GM19328 (cell line): ENCODE measurements around the gene TBC1D3G.
"Not testable (repeated sequence)": the region's sequence is repeated elsewhere in the genome, so short reads cannot be mapped to it uniquely, and the experiment has no call there.

Experiments used
- ATAC-seq: cut with Tn5 transposase; IDR thresholded peaks from one replicate; pipeline ENCODE4 v1.9.1; 2021; ENCODE audit warnings: mild to moderate bottlenecking, moderate library complexity; ENCODE audit not compliant: unreplicated experiment

The TBC1D3G gene

DNA sequence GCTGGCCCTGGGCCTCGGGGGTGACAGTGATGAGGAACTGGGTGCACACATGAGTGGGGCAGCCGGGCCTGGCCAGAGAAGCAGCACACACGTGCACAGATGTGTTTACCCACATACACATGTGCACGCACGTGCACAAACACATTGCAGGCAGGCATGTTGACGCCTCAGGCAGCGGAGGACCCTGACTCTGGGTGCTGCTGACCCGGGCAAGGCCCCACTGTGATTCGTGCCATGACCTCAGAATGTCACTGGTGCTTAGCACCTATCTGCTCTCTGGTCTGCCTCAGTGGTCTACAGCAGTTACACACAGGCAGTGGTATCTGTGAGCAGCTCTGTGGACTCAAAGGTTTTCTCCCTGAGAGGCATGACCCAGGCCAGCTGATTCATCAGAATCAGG, at the start of gene TBC1D3G:
Gene TBC1D3G (plus strand): TSS at position 301 of the 400 bp plus-strand sequence. CDS start 1,528 bp downstream, outside the sequence.
- not testable (repeated sequence) for ATAC-seq

DNA sequence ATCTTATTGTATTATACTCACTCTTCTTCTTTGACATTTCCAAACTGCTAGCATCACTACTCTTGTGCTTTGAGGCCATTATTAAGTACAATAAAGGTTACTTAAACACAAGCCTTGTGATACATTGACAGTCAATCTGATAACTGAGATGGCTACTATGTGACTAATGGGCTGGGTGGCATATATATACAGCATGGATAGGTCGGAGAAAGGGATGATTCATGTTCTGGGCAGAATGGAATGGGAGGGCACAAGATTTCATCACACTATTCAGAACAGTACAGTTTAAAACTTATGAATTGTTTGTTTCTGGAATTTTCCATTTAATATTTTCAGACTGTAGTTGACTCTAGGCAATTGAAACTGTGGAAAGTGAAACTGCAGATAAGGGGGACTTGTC, 40.4 kb upstream of the TBC1D3G start:
- not testable (repeated sequence) for ATAC-seq

DNA sequence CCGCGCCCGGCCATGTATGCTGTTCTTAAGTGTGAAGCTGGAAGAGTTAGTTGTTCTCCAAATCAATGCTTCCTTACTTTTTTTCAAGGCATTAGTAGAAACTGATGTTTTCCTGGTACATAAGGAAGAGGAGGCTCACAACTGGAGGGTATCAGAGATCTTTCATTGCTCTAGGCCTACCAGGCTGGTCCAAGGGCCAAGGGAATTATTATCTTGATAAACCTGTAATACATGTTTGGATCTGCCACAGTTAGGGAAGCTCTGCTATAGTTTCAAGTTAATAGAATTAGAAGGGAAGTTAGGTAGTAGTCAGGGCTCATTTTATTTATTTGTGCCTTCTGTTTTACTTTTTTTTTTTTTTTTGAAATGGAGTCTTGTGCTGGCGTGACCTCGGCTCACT, 39.5 kb upstream of the TBC1D3G start:
- ATAC-seq = not testable (repeated sequence)

DNA sequence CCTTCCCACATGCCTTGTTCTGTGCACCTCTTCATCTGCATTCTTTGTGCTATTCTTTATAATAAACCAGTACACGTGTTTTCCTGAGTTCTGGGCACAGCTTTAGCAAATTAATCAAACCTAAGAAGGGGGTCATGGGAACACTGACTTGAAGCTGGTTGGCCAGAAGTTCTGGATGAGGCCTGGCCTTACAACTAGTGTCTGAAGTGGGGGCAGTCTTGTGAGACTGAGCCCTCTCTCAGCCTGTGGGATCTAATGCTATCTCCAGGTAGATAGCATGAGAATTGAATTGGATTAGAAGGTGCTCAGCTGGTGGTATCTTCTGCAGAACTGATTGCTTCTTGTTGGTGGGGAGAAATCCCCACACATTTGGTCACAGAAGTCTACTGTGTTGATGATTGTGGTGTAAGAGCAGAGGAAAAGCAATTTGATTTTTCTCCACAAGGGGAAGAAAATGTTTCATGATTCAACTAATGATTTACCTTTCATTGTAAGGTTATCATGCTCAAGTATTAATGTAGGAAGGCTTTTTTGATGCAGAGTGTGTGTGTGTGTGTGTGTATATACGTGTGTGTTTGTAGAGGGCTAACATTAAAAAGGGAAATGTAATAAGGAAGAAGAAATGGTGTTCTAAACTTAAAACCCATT, 33.6 kb upstream of the TBC1D3G start:
- ATAC-seq = not testable (repeated sequence)

DNA sequence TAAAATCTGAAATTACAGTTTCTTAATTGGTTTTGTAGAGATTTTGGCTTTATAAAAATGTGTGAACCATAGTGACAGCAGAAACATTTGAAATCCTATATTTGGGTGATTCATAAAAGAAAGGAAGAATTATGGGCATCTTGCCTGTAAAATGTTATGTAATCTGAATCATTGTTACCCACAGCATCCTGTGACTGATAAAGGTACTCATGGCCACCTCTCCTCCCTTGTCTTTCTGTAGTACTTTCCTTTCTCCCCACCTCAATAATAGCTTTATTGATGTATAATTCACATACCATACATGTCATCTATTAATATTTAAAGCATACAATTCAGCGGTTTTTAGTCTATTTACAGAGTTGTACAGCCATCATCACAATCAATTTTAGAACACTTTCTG, 28.5 kb upstream of the TBC1D3G start:
- not testable (repeated sequence) for ATAC-seq

DNA sequence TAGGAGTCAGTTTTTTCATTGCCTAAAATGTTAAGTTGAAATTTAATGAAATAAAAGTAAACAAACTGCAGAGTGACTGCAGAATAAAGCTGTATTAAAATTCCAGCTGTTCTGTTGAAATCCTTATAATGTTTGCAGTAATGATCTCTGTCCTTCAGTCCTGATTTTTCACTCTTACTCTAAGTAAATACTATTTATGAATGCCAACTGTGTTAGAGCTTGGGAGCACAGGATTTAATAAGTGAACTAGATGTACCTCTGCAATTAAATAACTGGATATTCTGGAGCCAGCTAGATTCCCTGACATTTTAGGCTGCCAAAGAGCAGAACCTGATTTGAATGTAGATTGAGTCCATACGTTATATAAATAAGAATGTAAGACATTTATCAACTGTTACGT, 7.9 kb upstream of the TBC1D3G start:
- ATAC-seq = not testable (repeated sequence)

DNA sequence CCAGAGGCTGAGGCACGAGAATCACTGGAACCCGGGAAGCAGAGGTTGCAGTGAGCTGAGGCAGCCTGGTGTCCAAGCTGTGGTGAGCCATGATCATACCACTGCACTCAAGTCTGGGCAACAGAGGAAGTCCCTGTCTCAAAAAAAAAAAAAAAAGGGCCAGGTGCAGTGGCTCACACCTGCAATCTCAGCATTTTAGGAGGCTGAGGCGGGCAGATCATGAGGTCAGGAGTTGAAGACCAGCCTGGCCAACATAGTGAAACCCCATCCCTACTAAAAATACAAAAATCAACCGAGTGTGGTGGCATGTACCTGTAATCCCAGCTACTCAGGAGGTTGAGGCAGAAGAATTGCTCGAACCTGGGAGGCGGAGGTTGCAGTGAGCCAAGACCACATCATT, 38.8 kb downstream of the TBC1D3G start:
- not testable (repeated sequence) for ATAC-seq

DNA sequence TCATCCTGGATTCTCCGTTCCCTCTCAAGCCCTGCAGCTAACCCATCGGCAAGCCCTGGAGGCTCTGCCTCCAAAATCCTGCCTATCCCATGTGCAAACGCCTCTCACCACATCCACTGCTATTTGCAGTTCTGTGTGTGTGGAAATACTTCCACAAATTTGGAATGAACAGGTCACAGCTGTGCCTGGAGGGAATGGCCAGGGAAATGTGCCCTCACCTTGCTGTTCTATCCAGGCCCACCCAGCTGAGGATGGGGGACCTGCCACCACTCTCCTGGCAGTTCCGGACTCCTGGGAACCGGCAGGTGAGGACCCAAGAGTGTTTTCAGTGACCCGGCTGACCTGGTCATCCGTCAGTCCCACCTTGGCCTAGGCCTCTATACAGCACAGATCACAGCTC, 52.3 kb downstream of the TBC1D3G start:
- ATAC-seq = not testable (repeated sequence)
